Measurements from ENCODE around the gene USP51.
A peak's percentile ranks its signal among the peaks of the same experiment; 100 is the strongest.

DNA sequence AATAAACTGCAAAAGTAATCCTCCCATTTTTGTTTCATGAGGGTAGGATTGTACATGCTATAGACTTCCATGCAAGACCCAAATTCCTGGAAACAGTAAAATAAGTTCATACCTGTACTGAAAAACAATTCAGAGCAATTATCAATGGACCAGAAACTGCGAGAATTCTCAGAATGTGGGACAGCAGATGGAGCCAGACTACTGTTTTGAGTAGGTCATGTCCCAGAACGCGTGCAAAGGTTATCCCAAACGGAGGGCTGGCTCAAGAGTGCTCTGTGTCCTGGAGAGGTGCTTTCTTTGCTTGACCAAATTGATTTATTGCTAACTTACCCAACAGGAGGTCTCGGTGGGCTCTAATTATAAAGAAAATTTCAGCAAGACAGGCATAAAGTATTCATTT, 39.4 kb downstream of the USP51 start:
- TF ChIP-seq U2AF1 (optimal IDR thresholded peaks at IDR 0.05; ENCODE audit: low read depth, low read length) (no peak), FOSL2 (CRISPR knock-in tag; IDR thresholded peaks at IDR 0.05) (no peak)
- TF ChIP-seq, protein P1, sequence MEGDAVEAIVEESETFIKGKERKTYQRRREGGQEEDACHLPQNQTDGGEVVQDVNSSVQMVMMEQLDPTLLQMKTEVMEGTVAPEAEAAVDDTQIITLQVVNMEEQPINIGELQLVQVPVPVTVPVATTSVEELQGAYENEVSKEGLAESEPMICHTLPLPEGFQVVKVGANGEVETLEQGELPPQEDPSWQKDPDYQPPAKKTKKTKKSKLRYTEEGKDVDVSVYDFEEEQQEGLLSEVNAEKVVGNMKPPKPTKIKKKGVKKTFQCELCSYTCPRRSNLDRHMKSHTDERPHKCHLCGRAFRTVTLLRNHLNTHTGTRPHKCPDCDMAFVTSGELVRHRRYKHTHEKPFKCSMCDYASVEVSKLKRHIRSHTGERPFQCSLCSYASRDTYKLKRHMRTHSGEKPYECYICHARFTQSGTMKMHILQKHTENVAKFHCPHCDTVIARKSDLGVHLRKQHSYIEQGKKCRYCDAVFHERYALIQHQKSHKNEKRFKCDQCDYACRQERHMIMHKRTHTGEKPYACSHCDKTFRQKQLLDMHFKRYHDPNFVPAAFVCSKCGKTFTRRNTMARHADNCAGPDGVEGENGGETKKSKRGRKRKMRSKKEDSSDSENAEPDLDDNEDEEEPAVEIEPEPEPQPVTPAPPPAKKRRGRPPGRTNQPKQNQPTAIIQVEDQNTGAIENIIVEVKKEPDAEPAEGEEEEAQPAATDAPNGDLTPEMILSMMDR (CRISPR knock-in tag; IDR thresholded peaks at IDR 0.05), result 0 out of 2 replicates have a peak, but pooled peaks have one; percentile 7

All from HepG2 (cell line).